HCT116 (cell line): Measurements from ENCODE around the gene KANSL1.

Source experiments
- CBX3 ChIP-seq: IDR thresholded peaks from 2 replicates; pipeline ENCODE4 v1.6.1; 2012; ENCODE audit warnings: low read depth
- CTCF ChIP-seq, 3 experiments: fragments of 200-600 bp in 1 of 3; sonication (generic) in 1 of 3; IDR thresholded peaks in 2 of 3; conservative IDR thresholded peaks in 1 of 3; 2 replicates each; pipeline ENCODE4 v1.5.1; 2012 to 2017; ENCODE audit warnings: low read depth in 2 of 3, low read length in 2 of 3, antibody characterized with exemption in 1 of 3, borderline replicate concordance in 1 of 3, control low read depth in 1 of 3, mild to moderate bottlenecking in 1 of 3, mixed read lengths in 1 of 3, mixed run types in 1 of 3, moderate library complexity in 1 of 3; ENCODE audit not compliant: insufficient read depth in 1 of 3
- EGR1 ChIP-seq: IDR thresholded peaks from 2 replicates; pipeline ENCODE4 v1.6.1; 2012; ENCODE audit warnings: low read depth
- ELF1 ChIP-seq: IDR thresholded peaks from 2 replicates; pipeline ENCODE4 v1.6.1; 2012; ENCODE audit warnings: low read depth, borderline replicate concordance
- JUND ChIP-seq: IDR thresholded peaks from 2 replicates; pipeline ENCODE4 v1.6.1; 2012
- POLR2AphosphoS5 ChIP-seq: IDR thresholded peaks from 2 replicates; pipeline ENCODE4 v1.6.1; 2011; ENCODE audit warnings: mild to moderate bottlenecking, low read depth, low read length, moderate library complexity
- REST ChIP-seq: IDR thresholded peaks from 2 replicates; pipeline ENCODE4 v1.6.1; 2012; ENCODE audit warnings: low read depth
- TCF7L2 ChIP-seq: IDR thresholded peaks from 2 replicates; pipeline ENCODE4 v1.7.0; 2011; ENCODE audit warnings: borderline replicate concordance, inconsistent platforms; ENCODE audit not compliant: insufficient read depth, insufficient read length; ENCODE audit errors: extremely low read depth
- ZNF274 ChIP-seq: fragments of 200-500 bp; sonication (Bioruptor generic); IDR thresholded peaks from 2 replicates; pipeline ENCODE4 v1.6.1; 2014; ENCODE audit warnings: mild to moderate bottlenecking, low read depth, low read length, inconsistent platforms

DNA sequence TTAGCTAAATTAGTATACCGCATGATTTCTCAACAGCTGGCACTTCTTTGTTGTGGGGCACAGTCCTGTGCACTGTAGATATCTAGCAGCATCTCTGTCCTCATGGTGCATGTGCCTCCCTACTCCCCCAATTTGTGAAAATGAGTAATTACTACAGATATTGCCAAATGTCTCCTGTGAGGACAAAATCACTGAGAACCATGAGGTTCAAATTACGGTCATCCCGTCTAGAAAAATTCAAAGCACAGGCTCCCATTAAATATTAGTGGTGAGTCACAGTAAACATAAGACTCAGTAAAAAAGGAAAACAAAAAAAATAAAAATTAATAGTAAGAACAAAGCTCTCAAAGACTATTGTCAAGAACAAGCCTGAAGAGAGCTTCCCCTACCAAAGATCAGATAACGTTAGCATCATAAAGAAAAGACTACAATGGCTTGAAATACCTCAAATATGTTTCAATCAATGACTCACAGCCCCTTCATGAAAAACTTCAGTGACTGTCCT is 136.4 kb downstream of the KANSL1 start:
- TF ChIP-seq ELF1 (0 out of 2 replicates have a peak, but pooled peaks have one; percentile 17), CTCF (IDR thresholded peaks at IDR 0.05 in 2 of 3, conservative IDR thresholded peaks at IDR 0.05 in 1 of 3; ENCODE audit: borderline replicate concordance in 1 of 3, insufficient read depth in 1 of 3, low read depth in 2 of 3, low read length in 2 of 3) (no peak), POLR2AphosphoS5 (no peak), REST (no peak), TCF7L2 (no peak), EGR1 (no peak), ZNF274 (no peak), JUND (no peak; the same call in none of the 2 replicates), CBX3 (peak; percentile 47; the same call in 1 of the 2 replicates)
